GM06990 (cell line): ENCODE measurements around the gene ARMC2.

Source experiments
- DNase-seq: peaks from one replicate; pipeline ENCODE4 v3.0.0-alpha.2; 2011; ENCODE audit not compliant: insufficient read length; ENCODE audit errors: extremely low read depth
- H3K27me3 ChIP-seq: replicated peaks from 2 replicates; pipeline ENCODE4 v1.6.0; 2011; ENCODE audit warnings: low read length; ENCODE audit not compliant: control insufficient read depth, insufficient read depth
- H3K36me3 ChIP-seq: 2 replicates; pipeline ENCODE4 v1.5.1; 2011; ENCODE audit warnings: low read length; ENCODE audit not compliant: control insufficient read depth, insufficient read depth
- H3K4me3 ChIP-seq: replicated peaks from 2 replicates; pipeline ENCODE4 v1.5.1; 2011; ENCODE audit warnings: low read depth, mild to moderate bottlenecking, control low read depth, low read length
- CTCF ChIP-seq: IDR thresholded peaks from 2 replicates; pipeline ENCODE4 v1.5.1; 2011; ENCODE audit warnings: low read length, control low read depth, mild to moderate bottlenecking, inconsistent platforms; ENCODE audit not compliant: insufficient read depth, poor library complexity, severe bottlenecking

Gene ARMC2

GRCh38 chr6:108848116-108848868 lies at the start of gene ARMC2:
Gene ARMC2, plus strand, starts transcription at chr6:108848422. Its CDS starts 5,846 bp downstream, at chr6:108854268.
- peak; percentile 90 for DNase-seq
- Histone ChIP-seq H3K27me3 (no peaks in the 10 kb centered on the region; the same call in 1 of the 2 replicates), H3K4me3 (peak within 1 kb of the TSS; percentile 66), H3K36me3 (no peaks in the 10 kb centered on the region)
- no peak for TF ChIP-seq CTCF

GRCh38 chr6:108798670-108799353 lies 49.4 kb upstream of the ARMC2 start:
- peaks cover 1% of the 10 kb centered on the region for H3K27me3 ChIP-seq

GRCh38 chr6:108799354-108799717 lies 48.9 kb upstream of the ARMC2 start:
- Histone ChIP-seq H3K4me3 (no peak overlapping the region), H3K36me3 (no peaks in the 10 kb centered on the region), H3K27me3 (peaks cover 1% of the 10 kb centered on the region)
- TF ChIP-seq CTCF, result no peak
- DNase-seq, result no peak

More at GRCh38 chr6:108798670-108799353, 49.4 kb upstream of the ARMC2 start:
- TF ChIP-seq CTCF, result no peak
- Histone ChIP-seq H3K4me3 (no peak overlapping the region), H3K36me3 (no peaks in the 10 kb centered on the region)
- DNase-seq, result no peak

- no peak for DNase-seq
- no peak for TF ChIP-seq CTCF
- Histone ChIP-seq H3K27me3 (peaks cover 1% of the 10 kb centered on the region), H3K36me3 (no peaks in the 10 kb centered on the region), H3K4me3 (no peak overlapping the region)
These were observed 48.4 kb upstream of the ARMC2 start for GRCh38 chr6:108799791-108800190.

- H3K4me3 ChIP-seq, result no peak overlapping the region
- H3K36me3 ChIP-seq, result no peaks in the 10 kb centered on the region
- no peak for TF ChIP-seq CTCF
- DNase-seq, result no peak
- H3K27me3 ChIP-seq, result peaks cover 1% of the 10 kb centered on the region
These were observed 47.8 kb upstream of the ARMC2 start for GRCh38 chr6:108800427-108800864.
